Measurements from ENCODE around the gene ZNF618. TPM values are rescaled to one million over a fixed set of nuclear protein-coding genes. Genes with fewer than 3 reads are reported as not detected.

Gene ZNF618
- total and polyA plus RNA-seq, 2 experiments from 2014 or later, result 12.1 to 22.1 TPM

- no peak for TF ChIP-seq REST (IDR thresholded peaks at IDR 0.05; ENCODE audit: unreplicated experiment)
- no peak for TF ChIP-seq CTCF (conservative IDR thresholded peaks at IDR 0.05; ENCODE audit: low read depth in 2 of 2)
Measured at GRCh38 chr9:113934829-113935676, 58.9 kb downstream of the ZNF618 start (continued).

DNA sequence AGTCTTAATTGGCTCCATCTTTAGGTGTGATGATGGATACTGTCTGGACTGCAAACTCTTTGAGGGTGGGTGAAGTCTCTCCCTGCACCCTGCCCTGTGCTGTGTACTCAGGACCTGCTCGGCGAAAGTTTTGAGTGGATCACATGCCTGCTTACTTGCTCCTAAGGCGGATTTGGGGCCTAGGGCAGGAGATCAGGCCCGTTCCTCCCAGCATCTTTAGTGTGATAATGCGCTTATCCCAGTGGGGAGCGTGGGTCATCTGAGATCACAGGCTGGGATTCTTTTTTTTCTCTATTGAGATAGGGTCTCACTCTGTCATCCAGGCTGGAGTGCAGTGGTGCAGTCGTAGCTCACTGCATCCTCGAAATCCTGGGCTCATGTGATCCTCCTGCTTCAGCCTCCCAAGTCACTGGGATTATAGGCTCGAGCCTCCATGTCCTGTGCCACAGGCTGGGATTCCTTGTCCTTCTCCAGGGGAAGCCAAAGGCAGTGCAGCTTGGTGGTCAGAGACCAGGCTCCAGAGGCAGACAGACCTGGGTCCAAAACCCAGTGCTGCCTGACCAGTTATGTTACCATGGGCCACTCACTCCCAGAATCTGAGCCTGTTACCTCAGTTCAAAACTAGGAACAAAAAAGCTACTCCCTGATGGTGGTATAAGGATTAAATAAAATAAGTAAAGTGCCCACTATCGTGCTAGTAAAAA lies 59.7 kb downstream of the ZNF618 start:
- Mint-ChIP-seq H3K27ac (no peak overlapping the region), H3K4me3 (no peak overlapping the region)
- DNase-seq (ENCODE audit: low spot score), result no peak
- TF ChIP-seq ZNF462 (CRISPR knock-in tag; IDR thresholded peaks at IDR 0.05), result no peak
- no peak for TF ChIP-seq ZNF331 (CRISPR knock-in tag; IDR thresholded peaks at IDR 0.05; ENCODE audit: low read depth)
- no peak for TF ChIP-seq JUNB (IDR thresholded peaks at IDR 0.05; ENCODE audit: unreplicated experiment)
- no peak for TF ChIP-seq CREB1 (CRISPR knock-in tag; IDR thresholded peaks at IDR 0.05; ENCODE audit: low read depth)
- no peak for TF ChIP-seq EZH2phosphoT487 (IDR thresholded peaks at IDR 0.05; ENCODE audit: unreplicated experiment)
- TF ChIP-seq STAT1 (IDR thresholded peaks at IDR 0.05; ENCODE audit: unreplicated experiment), result no peak
- no peak for TF ChIP-seq NANOG (IDR thresholded peaks at IDR 0.05; ENCODE audit: borderline replicate concordance)
- no peak for TF ChIP-seq EZH2 (IDR thresholded peaks at IDR 0.05; ENCODE audit: low read depth, unreplicated experiment)

More for the DNA sequence above, 59.7 kb downstream of the ZNF618 start:
- Histone ChIP-seq H3K79me2 (replicated peaks; ENCODE audit: insufficient read depth) (peaks cover 76% of the 10 kb centered on the region), H3K4me1 (ENCODE audit: insufficient read depth) (peaks cover 2% of the 10 kb centered on the region; the same call in 1 of the 2 replicates), H3K36me3 (ENCODE audit: insufficient read depth) (no peaks in the 10 kb centered on the region), H3K9me2 (ENCODE audit: insufficient read depth) (peaks cover 7% of the 10 kb centered on the region; the same call in 1 of the 2 replicates), H3K27ac (ENCODE audit: low read depth) (no peak overlapping the region), H3F3A (replicated peaks; ENCODE audit: low read depth) (no peaks in the 10 kb centered on the region), H3K4me2 (no peak overlapping the region), H3K4me3 (no peak overlapping the region), H3K27me3 (ENCODE audit: insufficient read depth) (no peaks in the 10 kb centered on the region), H4K20me1 (replicated peaks; ENCODE audit: insufficient read depth) (peaks cover 21% of the 10 kb centered on the region), H2AFZ (no peak overlapping the region)
- Mint-ChIP-seq H3K27me3 (ENCODE audit: insufficient read depth, low read depth, poor library complexity) (peaks cover 2% of the 10 kb centered on the region), H3K9me3 (no peaks in the 10 kb centered on the region), H3K36me3 (ENCODE audit: low read depth) (no peaks in the 10 kb centered on the region), H3K4me1 (peaks cover 14% of the 10 kb centered on the region)
- peak; percentile 18; the same call in 2 of the 3 replicates for ATAC-seq
